ENCODE data around the gene JAG1.

GRCh38 chr20:10641467-10641866, 32.3 kb downstream of the JAG1 start:
- TF ChIP-seq CTCF (IDR thresholded peaks at IDR 0.05) (no peak), POLR2AphosphoS5 (IDR thresholded peaks at IDR 0.05) (no peak), EP300 (IDR thresholded peaks at IDR 0.05) (no peak), POLR2A (IDR thresholded peaks at IDR 0.05) (no peak)
